Neural cell (in vitro differentiated cells): ENCODE data around the gene ADAMTS1. TPM values are rescaled to one million over a fixed set of nuclear protein-coding genes. Genes with fewer than 3 reads are reported as not detected.

Experiments used
- H2AFZ ChIP-seq: fragments of 200-600, 300-800 bp; sonication (generic), shearing (Covaris generic); 2 replicates; pipeline ENCODE4 v1.6.0; 2014; ENCODE audit warnings: low read depth, mild to moderate bottlenecking, antibody characterized with exemption, low read length, moderate library complexity
- H3F3A ChIP-seq: fragments of 200-600 bp; shearing (Covaris generic); 2 replicates; pipeline ENCODE4 v1.6.1; 2016; ENCODE audit warnings: mild to moderate bottlenecking, moderate library complexity, mixed read lengths, antibody characterized with exemption, low read length; ENCODE audit not compliant: insufficient read depth, poor library complexity, severe bottlenecking
- H3K27ac ChIP-seq: fragments of 200-600, 300-800 bp; sonication (generic), shearing (Covaris generic); 2 replicates; pipeline ENCODE4 v1.5.1; 2014; ENCODE audit warnings: mild to moderate bottlenecking, low read length, moderate library complexity
- H3K27me3 ChIP-seq: fragments of 300-800, 200-600 bp; sonication (generic), shearing (Covaris generic); 2 replicates; pipeline ENCODE4 v1.6.0; 2014; ENCODE audit warnings: mild to moderate bottlenecking, low read depth, low read length, moderate library complexity; ENCODE audit not compliant: insufficient read depth
- H3K36me3 ChIP-seq: fragments of 300-800, 200-600 bp; sonication (generic), shearing (Covaris generic); 2 replicates; pipeline ENCODE4 v1.5.1; 2014; ENCODE audit warnings: mild to moderate bottlenecking, antibody characterized with exemption, low read length, moderate library complexity; ENCODE audit not compliant: insufficient read depth
- H3K4me2 ChIP-seq: fragments of 300-800, 200-600 bp; sonication (generic), shearing (Covaris generic); 2 replicates; pipeline ENCODE4 v1.6.0; 2014; ENCODE audit warnings: mild to moderate bottlenecking, low read length
- H3K4me3 ChIP-seq: fragments of 300-800, 200-600 bp; sonication (generic), shearing (Covaris generic); 2 replicates; pipeline ENCODE4 v1.5.1; 2014; ENCODE audit warnings: mild to moderate bottlenecking, low read length, moderate library complexity
- H3K79me2 ChIP-seq: fragments of 200-600 bp; shearing (Covaris generic); replicated peaks from 2 replicates; pipeline ENCODE4 v1.6.0; 2014; ENCODE audit warnings: mild to moderate bottlenecking, low read length, moderate library complexity; ENCODE audit not compliant: insufficient read depth
- H3K9ac ChIP-seq: fragments of 300-800, 200-600 bp; sonication (generic), shearing (Covaris generic); 2 replicates; pipeline ENCODE4 v1.6.1; 2016; ENCODE audit warnings: mild to moderate bottlenecking, low read length, mixed read lengths
- H3K9me2 ChIP-seq: fragments of 200-600 bp; shearing (Covaris generic); 2 replicates; pipeline ENCODE4 v1.6.1; 2016; ENCODE audit warnings: mild to moderate bottlenecking, low read length, mixed read lengths; ENCODE audit not compliant: insufficient read depth
- H3K9me3 ChIP-seq: fragments of 200-600, 300-800 bp; sonication (generic), shearing (Covaris generic); 2 replicates; pipeline ENCODE4 v1.6.1; 2016; ENCODE audit warnings: mild to moderate bottlenecking, mixed run types, low read length, moderate library complexity, mixed read lengths
- H4K20me1 ChIP-seq: fragments of 200-600 bp; shearing (Covaris generic); 2 replicates; pipeline ENCODE4 v1.6.1; 2016; ENCODE audit warnings: mild to moderate bottlenecking, mixed run types; ENCODE audit not compliant: insufficient read depth
- EP300 ChIP-seq: fragments of 450-650 bp; conservative IDR thresholded peaks from 2 replicates; pipeline ENCODE4 v1.6.1; 2014; ENCODE audit warnings: antibody characterized with exemption, mild to moderate bottlenecking, moderate library complexity; ENCODE audit not compliant: poor library complexity, severe bottlenecking
- EZH2 ChIP-seq: fragments of 200-600, 300-800 bp; shearing (Covaris generic), sonication (generic); IDR thresholded peaks from 2 replicates; pipeline ENCODE4 v1.6.1; 2014; ENCODE audit warnings: antibody characterized with exemption, low read length, borderline replicate concordance, mild to moderate bottlenecking; ENCODE audit not compliant: insufficient read depth, poor library complexity, severe bottlenecking
- MXI1 ChIP-seq: fragments of 450-650 bp; conservative IDR thresholded peaks from 2 replicates; pipeline ENCODE4 v1.6.1; 2014; ENCODE audit warnings: antibody characterized with exemption, mild to moderate bottlenecking; ENCODE audit not compliant: poor library complexity, severe bottlenecking
- POLR2AphosphoS5 ChIP-seq: IDR thresholded peaks from 2 replicates; pipeline ENCODE4 v1.6.1; 2012
- RAD21 ChIP-seq: fragments of 450-650 bp; conservative IDR thresholded peaks from 2 replicates; pipeline ENCODE4 v1.6.1; 2014; ENCODE audit warnings: antibody characterized with exemption, mild to moderate bottlenecking, moderate library complexity
- SMC3 ChIP-seq: fragments of 450-650 bp; conservative IDR thresholded peaks from 2 replicates; pipeline ENCODE4 v1.6.1; 2014; ENCODE audit warnings: antibody characterized with exemption, mild to moderate bottlenecking, moderate library complexity; ENCODE audit not compliant: poor library complexity
- TAF1 ChIP-seq: IDR thresholded peaks from 2 replicates; pipeline ENCODE4 v1.6.1; 2012; ENCODE audit warnings: low read depth
- polyA plus RNA-seq: library from polyadenylated mRNA; depleted of rRNA; stranded (reverse); fragments of >200 nt; gene quantifications from 2 replicates; pipeline ENCODE4 v1.2.3, GENCODE V29; 2014
- TF ChIP-seq, protein P1 (sequence below): IDR thresholded peaks from 2 replicates; pipeline ENCODE4 v1.6.1; 2012; ENCODE audit warnings: borderline replicate concordance
- TF ChIP-seq, protein P2 (sequence below): fragments of 450-650 bp; IDR thresholded peaks from 2 replicates; pipeline ENCODE4 v1.5.1; 2014; ENCODE audit warnings: antibody characterized with exemption, mild to moderate bottlenecking, moderate library complexity; ENCODE audit not compliant: poor library complexity, severe bottlenecking

The ADAMTS1 gene
- polyA plus RNA-seq, 1 donor from 2014 or later: 0.84 TPM

DNA sequence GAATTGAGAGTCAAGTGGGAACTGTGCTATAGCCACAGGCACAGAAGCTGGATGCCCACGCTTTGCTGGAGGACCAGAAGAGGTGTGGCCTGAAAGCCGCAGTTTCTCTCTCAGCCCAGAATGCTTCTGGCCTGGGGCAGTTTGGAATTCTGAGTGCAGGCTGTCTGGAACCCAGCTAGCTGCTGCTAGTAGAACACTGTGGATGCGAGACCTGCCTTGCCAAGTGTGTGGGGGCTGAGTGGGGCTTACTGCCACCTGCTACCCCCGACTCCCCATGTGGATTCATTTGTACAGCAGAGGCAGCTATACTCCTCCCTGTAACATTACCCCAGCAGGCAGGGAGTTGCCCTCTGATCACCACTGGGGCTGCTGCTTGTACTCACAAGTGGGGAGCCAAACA, 12.2 kb downstream of the ADAMTS1 start:
- H4K20me1 ChIP-seq: no peaks in the 10 kb centered on the region
- no peak overlapping the region for H3K9ac ChIP-seq
- no peak for TF ChIP-seq EP300
- no peak for TF ChIP-seq MXI1
- TF ChIP-seq EZH2: no peak
- TF ChIP-seq TAF1: no peak
- TF ChIP-seq, protein P1, sequence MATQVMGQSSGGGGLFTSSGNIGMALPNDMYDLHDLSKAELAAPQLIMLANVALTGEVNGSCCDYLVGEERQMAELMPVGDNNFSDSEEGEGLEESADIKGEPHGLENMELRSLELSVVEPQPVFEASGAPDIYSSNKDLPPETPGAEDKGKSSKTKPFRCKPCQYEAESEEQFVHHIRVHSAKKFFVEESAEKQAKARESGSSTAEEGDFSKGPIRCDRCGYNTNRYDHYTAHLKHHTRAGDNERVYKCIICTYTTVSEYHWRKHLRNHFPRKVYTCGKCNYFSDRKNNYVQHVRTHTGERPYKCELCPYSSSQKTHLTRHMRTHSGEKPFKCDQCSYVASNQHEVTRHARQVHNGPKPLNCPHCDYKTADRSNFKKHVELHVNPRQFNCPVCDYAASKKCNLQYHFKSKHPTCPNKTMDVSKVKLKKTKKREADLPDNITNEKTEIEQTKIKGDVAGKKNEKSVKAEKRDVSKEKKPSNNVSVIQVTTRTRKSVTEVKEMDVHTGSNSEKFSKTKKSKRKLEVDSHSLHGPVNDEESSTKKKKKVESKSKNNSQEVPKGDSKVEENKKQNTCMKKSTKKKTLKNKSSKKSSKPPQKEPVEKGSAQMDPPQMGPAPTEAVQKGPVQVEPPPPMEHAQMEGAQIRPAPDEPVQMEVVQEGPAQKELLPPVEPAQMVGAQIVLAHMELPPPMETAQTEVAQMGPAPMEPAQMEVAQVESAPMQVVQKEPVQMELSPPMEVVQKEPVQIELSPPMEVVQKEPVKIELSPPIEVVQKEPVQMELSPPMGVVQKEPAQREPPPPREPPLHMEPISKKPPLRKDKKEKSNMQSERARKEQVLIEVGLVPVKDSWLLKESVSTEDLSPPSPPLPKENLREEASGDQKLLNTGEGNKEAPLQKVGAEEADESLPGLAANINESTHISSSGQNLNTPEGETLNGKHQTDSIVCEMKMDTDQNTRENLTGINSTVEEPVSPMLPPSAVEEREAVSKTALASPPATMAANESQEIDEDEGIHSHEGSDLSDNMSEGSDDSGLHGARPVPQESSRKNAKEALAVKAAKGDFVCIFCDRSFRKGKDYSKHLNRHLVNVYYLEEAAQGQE: no peak
- no peak for TF ChIP-seq POLR2AphosphoS5
- H3K9me2 ChIP-seq: no peaks in the 10 kb centered on the region
- H3K9me3 ChIP-seq: no peaks in the 10 kb centered on the region
- no peak overlapping the region for H3K4me2 ChIP-seq
- no peak overlapping the region for H2AFZ ChIP-seq
- no peaks in the 10 kb centered on the region for H3K79me2 ChIP-seq
- no peaks in the 10 kb centered on the region for H3F3A ChIP-seq
- no peak overlapping the region for H3K4me3 ChIP-seq
- H3K36me3 ChIP-seq: no peaks in the 10 kb centered on the region
- no peaks in the 10 kb centered on the region for H3K27me3 ChIP-seq
- H3K27ac ChIP-seq: no peak overlapping the region

DNA sequence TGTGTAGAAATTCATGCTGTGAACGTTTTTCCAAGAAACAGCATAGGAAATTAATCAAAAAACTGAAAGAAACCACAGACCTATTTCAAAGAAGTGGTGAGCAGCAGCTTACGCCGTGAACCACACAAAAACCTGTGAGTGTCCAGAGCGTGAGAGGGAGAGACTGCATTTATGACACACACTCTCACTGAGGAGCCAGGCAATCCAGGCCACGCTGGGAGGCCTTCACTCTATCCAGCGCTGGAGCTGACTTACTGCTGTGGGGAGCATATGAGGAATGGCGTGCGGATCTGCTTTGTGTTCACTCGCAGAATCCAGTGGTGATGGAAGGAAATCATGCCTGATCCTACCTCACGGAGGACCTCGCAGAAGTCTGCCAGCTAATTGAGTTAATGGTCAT, 12.7 kb downstream of the ADAMTS1 start:
- no peaks in the 10 kb centered on the region for H3K27me3 ChIP-seq
- no peak overlapping the region for H3K27ac ChIP-seq
- no peaks in the 10 kb centered on the region for H4K20me1 ChIP-seq
- H2AFZ ChIP-seq: no peak overlapping the region
- no peaks in the 10 kb centered on the region for H3F3A ChIP-seq
- no peaks in the 10 kb centered on the region for H3K9me2 ChIP-seq
- no peaks in the 10 kb centered on the region for H3K9me3 ChIP-seq
- H3K36me3 ChIP-seq: no peaks in the 10 kb centered on the region
- no peak overlapping the region for H3K9ac ChIP-seq
- TF ChIP-seq EZH2: no peak
- no peak for TF ChIP-seq RAD21
- TF ChIP-seq, protein P1: no peak
- TF ChIP-seq, protein P2, sequence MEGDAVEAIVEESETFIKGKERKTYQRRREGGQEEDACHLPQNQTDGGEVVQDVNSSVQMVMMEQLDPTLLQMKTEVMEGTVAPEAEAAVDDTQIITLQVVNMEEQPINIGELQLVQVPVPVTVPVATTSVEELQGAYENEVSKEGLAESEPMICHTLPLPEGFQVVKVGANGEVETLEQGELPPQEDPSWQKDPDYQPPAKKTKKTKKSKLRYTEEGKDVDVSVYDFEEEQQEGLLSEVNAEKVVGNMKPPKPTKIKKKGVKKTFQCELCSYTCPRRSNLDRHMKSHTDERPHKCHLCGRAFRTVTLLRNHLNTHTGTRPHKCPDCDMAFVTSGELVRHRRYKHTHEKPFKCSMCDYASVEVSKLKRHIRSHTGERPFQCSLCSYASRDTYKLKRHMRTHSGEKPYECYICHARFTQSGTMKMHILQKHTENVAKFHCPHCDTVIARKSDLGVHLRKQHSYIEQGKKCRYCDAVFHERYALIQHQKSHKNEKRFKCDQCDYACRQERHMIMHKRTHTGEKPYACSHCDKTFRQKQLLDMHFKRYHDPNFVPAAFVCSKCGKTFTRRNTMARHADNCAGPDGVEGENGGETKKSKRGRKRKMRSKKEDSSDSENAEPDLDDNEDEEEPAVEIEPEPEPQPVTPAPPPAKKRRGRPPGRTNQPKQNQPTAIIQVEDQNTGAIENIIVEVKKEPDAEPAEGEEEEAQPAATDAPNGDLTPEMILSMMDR: no peak
- TF ChIP-seq SMC3: no peak
- no peak for TF ChIP-seq POLR2AphosphoS5
- TF ChIP-seq TAF1: no peak
- no peak for TF ChIP-seq MXI1
- TF ChIP-seq EP300: no peak
- no peaks in the 10 kb centered on the region for H3K79me2 ChIP-seq
- no peak overlapping the region for H3K4me2 ChIP-seq
- no peak overlapping the region for H3K4me3 ChIP-seq
